Placental epithelial cell (primary cell): ENCODE measurements around the gene MAS1L. TPM values are rescaled to one million over a fixed set of nuclear protein-coding genes. Genes with fewer than 3 reads are reported as not detected.

Experiments used
- total RNA-seq: library from RNA; depleted of rRNA; stranded (reverse); fragments of >200 nt; gene quantifications from 2 replicates; pipeline ENCODE4 v1.2.3, GENCODE V29; 2012

Gene MAS1L
- not detected in 2 replicates for total RNA-seq

GRCh38 chr6:29487660-29488059 is at the start of gene MAS1L:
Gene MAS1L (minus strand): TSS chr6:29487956. CDS start chr6:29487902, 54 bp downstream.

GRCh38 chr6:29456971-29457370 is 30.8 kb downstream of the MAS1L start, which contains the start of the genes OR11A1 and OR2H1:
Gene OR11A1 (minus strand): TSS chr6:29457071. CDS start chr6:29427641, 29,430 bp downstream.
Gene OR2H1 (plus strand): TSS chr6:29457155. CDS start chr6:29461770, 4,615 bp downstream.

GRCh38 chr6:29439006-29439405 is 48.8 kb downstream of the MAS1L start, which contains the start of gene OR10C1:
Gene OR10C1 (plus strand): TSS chr6:29439306. CDS start chr6:29440016, 710 bp downstream.

Other genes starting within 250 kb of the MAS1L start
- not detected in 2 replicates for gene OR14J1, start 186.3 kb downstream of the MAS1L start, total RNA-seq
- gene OR5V1, start 119.1 kb downstream of the MAS1L start, total RNA-seq: not detected in 2 replicates
- gene OR12D3, start 112.7 kb downstream of the MAS1L start, total RNA-seq: not detected in 2 replicates
- not detected in 2 replicates for gene OR12D2, start 92.3 kb downstream of the MAS1L start, total RNA-seq
- gene OR12D1, start 73.0 kb downstream of the MAS1L start, total RNA-seq: not detected in 2 replicates
- not detected in 2 replicates for gene OR10C1, start 48.6 kb downstream of the MAS1L start, total RNA-seq
- under 0.01 TPM in 1 of 2 replicates, not detected in the other for gene OR11A1, start 30.9 kb downstream of the MAS1L start, total RNA-seq
- not detected in 2 replicates for gene OR2H1, start 30.8 kb downstream of the MAS1L start, total RNA-seq
- not detected in 2 replicates for gene UBD, start 71.8 kb upstream of the MAS1L start, total RNA-seq
- gene OR2H2, start 97.2 kb upstream of the MAS1L start, total RNA-seq: not detected in 2 replicates
- gene GABBR1, start 145.2 kb upstream of the MAS1L start, total RNA-seq: 11.3 and 25.9 TPM in 2 replicates
- gene MOG, start 169.1 kb upstream of the MAS1L start, total RNA-seq: not detected in 2 replicates
- 1.6 TPM in 2 replicates for gene ZFP57, start 193.2 kb upstream of the MAS1L start, total RNA-seq
- 2.4 TPM in 2 replicates for gene HLA-F, start 235.5 kb upstream of the MAS1L start, total RNA-seq